GM21390 (cell line): ENCODE results near the gene TUBA8.
"Not testable (repeated sequence)": the region's sequence is repeated elsewhere in the genome, so short reads cannot be mapped to it uniquely, and the experiment has no call there.

Experiments
- ATAC-seq: cut with Tn5 transposase; IDR thresholded peaks from one replicate; pipeline ENCODE4 v1.9.1; 2021; ENCODE audit not compliant: unreplicated experiment

The TUBA8 gene

GRCh38 chr22:18105981-18106380 is 4.6 kb upstream of the TUBA8 start:
- not testable (repeated sequence) for ATAC-seq

DNA sequence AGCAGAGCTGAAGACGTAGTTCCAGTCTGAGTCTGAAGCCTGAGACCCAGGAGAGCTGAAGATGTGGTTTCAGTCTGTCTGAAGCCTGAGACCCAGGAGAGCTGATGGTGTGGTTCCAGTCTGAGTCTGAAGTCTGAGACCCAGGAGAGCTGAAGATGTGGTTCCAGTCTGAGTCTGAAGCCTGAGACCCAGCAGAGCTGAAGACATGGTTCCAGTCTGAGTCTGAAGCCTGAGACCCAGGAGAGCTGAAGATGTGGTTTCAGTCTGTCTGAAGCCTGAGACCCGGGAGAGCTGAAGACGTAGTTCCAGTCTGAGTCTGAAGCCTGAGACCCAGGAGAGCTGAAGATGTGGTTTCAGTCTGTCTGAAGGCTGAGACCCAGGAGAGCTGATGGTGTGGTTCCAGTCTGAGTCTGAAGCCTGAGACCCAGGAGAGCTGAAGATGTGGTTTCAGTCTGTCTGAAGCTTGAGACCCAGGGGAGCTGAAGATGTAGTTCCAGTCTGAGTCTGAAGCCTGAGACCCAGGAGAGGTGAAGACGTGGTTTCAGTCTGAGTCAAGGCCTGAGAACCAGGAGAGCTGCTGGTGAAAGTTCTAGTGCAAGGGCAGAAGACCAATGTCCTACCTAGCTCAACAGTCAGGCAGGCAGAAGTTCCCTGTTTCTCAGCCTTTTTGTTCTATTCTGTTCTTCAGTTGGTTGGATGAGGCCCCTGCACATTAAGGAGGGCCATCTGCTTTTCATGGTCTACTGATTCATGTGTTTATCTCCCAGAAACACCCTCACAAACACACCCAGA is 3.9 kb upstream of the TUBA8 start:
- ATAC-seq, result not testable (repeated sequence)

- ATAC-seq, result no peak
These were observed 2.4 kb upstream of the TUBA8 start for GRCh38 chr22:18108187-18108586.

DNA sequence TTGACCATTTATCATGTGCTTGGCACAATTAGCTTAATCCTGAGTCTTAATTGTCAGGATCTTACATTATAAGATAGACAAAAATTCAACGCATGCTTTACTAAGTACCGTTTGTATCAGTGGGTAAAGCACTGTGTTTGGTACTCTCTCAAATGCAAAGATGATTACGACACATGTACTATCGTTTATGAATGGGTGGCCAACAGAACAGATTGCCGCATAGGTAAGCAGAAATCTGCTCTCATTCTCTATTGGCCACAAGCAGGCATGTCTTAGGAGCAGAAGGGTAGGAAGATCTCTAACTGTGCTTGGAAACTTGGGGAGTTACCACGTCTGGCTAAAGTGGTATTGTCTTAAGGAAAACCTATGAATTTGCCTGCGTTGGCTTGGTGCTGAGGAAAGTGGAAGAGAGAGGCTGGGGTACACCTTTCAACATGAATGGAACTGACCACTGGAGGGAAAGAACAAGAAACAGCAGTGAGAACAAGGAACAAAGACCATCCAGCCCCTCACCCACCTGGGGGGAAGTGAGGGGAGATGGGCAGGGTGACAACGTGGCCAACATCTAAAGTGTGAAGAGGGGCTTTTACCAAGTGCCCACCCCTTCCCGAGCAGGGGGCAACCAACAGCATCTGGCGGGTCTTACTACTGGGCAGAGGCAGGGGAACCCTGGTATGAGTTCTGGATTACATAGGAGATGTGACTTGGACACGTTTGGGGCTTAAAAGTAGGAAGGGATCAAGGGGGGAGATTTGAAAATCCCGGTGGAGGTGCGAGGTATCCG is 1.0 kb upstream of the TUBA8 start:
- no peak for ATAC-seq

DNA sequence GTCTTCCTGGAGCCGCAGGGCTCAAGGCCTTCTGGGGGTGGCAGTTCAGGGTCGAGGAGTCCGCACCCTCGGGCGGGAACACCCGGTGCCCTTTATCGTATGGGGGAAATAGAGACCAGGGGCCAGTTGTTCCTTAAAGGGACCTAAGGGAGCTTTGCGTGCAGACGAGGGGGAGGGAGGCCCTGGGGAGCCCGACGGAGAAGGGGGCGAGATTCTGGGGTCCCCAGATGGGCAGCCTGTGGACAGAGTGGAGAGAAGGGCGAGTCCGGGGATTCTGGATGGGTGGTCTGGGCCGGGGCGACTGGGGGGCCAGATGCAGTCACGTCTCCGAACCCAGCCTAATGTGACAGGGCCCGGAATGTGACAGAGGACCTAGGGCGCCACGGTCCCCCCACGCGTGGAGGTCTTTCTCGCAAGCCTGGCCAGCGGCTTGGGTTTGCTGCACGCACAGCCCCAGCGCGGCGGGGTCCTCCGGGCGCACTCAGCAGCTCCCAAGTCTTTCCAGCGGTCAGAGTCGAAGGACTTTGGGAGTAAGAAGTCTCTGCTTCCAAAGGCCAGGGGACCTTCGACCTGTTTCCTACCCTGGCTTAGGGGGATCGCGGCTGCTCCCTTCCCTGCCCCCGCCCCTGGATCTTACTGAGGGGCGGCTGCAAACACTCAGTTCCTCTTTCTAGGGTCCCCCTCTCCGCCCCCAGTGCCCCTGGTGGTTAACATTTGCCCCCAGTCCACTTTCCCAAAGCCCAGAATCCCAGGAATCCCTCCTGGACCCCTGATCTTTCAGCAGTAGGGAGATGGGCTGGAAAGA is 547 bp downstream of the TUBA8 start:
- no peak for ATAC-seq

- ATAC-seq, result no peak
These were observed 1.2 kb downstream of the TUBA8 start for GRCh38 chr22:18111759-18112330.

GRCh38 chr22:18112440-18112839 is 1.8 kb downstream of the TUBA8 start:
- ATAC-seq, result no peak

DNA sequence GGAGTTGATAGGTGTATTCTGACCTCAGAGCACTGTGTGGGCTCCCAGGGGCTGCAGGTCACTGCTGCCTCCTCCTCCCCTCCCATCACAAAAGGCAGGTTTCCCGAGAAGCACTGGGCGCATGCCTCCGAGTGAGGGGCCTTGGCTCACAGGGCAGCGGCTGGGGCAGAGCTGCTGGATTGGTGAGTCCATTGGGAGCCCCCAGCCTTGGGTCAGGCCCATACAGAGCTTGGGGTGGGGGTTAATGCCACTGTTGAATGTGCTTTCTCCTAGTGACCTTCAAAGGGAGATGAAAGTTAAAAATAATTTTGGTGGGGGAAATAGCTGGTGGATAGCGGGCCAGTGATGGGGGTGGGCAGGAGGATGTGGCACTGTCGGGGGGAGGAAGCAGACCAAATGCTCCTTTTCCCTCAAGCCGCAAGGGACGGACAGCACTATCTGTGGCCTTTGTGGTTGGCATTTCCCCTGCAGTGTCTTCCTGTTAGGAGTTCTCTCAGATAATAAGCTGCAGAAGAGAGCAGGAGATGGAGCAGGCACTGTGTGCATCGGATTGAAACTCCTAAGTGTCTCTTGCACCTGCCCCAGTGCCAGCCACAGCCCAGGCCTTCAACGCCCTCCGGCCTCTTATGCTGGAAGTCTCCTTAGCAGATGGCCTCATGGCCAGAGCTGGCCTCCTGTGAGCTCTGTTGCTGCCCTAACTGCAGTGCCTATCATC is 3.2 kb downstream of the TUBA8 start:
- ATAC-seq, result no peak

DNA sequence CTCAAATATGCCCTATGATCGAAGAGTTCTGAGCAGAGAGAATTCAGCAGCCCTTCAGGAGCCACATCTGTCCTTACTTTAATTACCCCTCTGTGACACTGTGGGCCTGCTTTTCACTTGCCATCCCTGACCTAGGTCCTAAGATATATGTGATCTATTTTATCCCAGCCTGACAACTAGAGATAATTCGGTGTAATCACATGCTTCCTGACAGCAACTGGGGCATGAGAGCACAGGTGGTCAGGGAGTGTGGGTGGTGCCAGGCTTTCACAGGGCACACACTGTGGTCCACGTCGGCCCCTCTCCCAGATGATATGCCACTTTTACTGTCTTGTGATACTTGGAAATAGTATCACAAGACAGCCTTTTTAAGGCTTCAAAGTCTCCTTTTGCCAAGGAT is 3.9 kb downstream of the TUBA8 start:
- ATAC-seq, result no peak

GRCh38 chr22:18114976-18115652 is 4.5 kb downstream of the TUBA8 start:
- no peak for ATAC-seq

GRCh38 chr22:18115906-18116371 is 5.3 kb downstream of the TUBA8 start:
- ATAC-seq, result no peak

DNA sequence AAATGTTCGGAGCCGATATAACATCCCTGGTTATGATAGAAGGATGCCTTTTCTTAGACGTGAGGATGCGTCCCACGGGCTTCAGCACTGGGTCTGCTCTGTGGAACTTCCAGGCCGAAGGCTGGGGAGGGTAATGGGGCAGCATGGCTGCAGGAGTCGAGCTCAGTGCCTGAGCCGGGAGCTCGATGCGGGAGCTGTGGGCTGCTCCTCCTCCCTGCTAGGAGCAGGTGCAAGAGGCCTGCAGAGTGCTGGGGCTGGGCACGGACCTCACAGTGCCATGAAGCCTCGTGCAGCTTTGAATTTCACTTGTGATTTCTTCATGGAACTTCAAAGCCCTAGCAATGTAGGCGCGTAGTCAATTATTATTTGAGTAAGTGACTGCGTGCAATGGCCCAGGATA is 6.0 kb downstream of the TUBA8 start:
- no peak for ATAC-seq

- no peak for ATAC-seq
These were observed 7.8 kb downstream of the TUBA8 start for GRCh38 chr22:18118345-18118915.

- no peak for ATAC-seq
These were observed 9.0 kb downstream of the TUBA8 start for GRCh38 chr22:18119409-18120110.

- ATAC-seq, result no peak
These were observed 10.2 kb downstream of the TUBA8 start for GRCh38 chr22:18120857-18121256.

- ATAC-seq, result no peak
These were observed 10.9 kb downstream of the TUBA8 start for GRCh38 chr22:18121506-18121905.

DNA sequence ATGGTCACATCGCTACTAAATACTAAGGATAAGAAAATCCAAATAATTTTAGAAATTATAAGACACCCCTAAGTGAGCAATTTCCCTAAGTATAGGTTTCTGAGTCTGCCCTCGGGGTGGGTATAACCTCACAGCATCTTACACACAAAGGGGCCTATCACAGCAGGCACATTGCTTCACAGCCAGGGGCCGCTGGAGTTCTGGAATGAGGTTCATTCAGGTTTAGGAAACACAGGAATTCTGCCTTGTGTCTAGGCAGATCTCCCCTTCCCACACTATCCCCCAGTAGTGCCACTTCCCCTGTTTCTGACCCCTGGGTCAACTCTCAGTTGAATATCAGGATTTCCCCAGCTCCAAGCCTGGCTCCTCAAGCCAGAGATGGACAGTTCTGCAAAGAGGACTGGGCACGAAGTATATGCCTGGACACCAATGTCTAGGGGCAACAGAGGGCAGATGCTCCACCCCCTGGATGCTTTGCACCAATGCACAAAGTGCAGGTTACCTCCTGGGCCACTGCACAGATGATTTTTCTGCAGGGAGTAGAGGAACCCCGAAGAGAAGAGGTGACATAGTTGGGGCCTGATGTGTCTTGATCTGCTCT is 11.4 kb downstream of the TUBA8 start:
- no peak for ATAC-seq

GRCh38 chr22:18123476-18124025 is 12.9 kb downstream of the TUBA8 start:
- ATAC-seq, result not testable (repeated sequence)
